LHCN-M2 (cell line): ENCODE measurements around the gene FTCD. TPM values are rescaled to one million over a fixed set of nuclear protein-coding genes. Genes with fewer than 3 reads are reported as not detected.
"Not testable (repeated sequence)": the region's sequence is repeated elsewhere in the genome, so short reads cannot be mapped to it uniquely, and the experiment has no call there.

Experiments used
- DNase-seq: peaks from one replicate; pipeline ENCODE4 v3.0.0-alpha.2; 2012; ENCODE audit warnings: low read depth
- total RNA-seq: library from RNA; depleted of rRNA; stranded (reverse); fragments of >200 nt; gene quantifications from 2 replicates; pipeline ENCODE4 v1.2.3, GENCODE V29; 2014

Gene FTCD
- total RNA-seq, 1 experiment from 2014 or later, result not detected

DNA sequence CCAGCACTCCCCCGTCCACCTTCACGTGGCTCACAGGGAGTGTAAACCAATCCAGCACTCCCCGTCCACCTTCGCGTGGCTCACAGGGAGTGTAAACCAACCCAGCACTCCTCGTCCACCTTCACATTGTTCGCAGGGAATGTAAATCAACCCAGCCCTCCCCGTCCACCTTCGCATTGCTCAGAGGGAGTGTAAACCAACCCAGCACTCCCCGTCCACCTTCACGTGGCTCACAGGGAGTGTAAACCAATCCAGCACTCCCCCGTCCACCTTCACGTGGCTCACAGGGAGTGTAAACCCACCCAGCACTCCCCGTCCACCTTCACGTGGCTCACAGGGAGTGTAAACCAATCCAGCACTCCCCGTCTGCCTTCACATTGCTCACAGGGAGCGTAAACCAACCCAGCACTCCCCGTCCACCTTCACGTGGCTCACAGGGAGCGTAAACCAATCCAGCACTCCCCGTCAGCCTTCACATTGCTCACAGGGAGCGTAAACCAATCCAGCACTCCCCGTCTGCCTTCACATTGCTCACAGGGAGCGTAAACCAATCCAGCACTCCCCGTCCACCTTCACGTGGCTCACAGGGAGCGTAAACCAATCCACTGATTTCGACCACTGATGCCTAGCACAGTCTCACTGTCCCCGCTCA, 14.9 kb downstream of the FTCD start:
- not testable (repeated sequence) for DNase-seq

DNA sequence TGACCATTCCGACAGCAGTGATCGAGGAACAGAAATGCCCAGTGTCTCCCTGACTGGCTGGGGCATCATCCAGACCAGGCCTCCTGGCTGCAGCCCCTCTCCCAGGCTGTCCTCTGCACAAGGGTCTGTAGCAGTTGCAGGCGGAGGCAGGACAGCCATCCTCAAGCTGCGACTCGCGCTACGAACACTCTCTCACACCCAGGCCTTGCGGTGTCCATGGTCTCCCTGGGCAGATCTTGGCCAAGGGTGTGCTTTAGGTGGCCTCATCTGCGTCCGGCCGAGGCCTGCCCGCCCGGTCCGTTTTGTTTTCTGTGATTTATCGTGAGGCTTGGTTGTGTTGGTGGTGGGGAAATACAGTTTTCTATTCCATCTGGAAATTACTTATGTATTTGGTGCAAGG, 15.7 kb downstream of the FTCD start:
- DNase-seq, result no peak

DNA sequence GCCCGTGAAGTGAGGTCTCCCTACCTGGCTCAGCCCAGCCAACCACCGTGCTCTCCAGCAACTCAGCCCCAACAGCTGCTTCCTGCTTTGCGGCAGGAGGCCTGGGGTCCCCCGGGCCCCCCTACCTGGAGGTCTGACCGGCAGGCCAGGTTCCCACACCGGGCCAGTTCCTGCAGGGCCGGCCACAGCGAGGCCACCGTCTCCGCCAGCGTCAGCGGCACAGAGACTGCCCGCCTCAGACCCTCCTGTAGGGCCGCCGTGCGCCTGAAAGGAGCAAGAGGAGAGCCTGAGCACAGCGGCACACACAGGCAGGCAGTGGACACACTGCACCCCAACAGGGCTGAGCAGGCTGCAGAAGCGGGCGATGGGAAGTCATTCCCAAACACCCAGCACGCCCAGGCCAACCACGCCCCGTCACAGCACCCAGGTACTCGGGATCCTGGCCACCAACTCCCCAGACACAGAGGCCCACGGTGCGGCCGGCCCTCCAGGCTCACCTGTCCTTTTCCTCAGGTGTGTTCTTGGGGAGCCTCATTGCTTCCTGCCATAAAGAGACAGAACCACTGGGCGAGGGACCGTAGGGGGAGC, 16.9 kb downstream of the FTCD start:
- no peak for DNase-seq

DNA sequence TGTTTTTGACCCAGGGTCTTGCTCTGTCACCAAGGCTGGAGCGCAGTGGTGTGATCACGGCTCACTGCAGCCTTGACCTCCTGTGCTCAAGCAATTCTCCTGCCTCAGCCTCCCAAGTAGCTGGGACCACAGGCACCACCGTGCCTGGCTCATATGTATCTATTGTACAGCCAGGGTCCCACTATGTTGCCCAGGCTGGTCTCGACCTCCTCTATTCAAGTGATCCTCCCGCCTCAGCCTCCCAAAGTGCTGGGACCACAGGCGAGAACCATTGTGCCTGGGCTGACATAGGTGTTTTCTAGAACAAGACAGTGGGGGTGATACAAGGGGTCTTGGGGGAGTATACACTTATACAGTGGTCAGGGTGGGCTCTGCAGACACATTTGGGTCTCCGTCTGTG, 17.5 kb downstream of the FTCD start:
- no peak for DNase-seq

DNA sequence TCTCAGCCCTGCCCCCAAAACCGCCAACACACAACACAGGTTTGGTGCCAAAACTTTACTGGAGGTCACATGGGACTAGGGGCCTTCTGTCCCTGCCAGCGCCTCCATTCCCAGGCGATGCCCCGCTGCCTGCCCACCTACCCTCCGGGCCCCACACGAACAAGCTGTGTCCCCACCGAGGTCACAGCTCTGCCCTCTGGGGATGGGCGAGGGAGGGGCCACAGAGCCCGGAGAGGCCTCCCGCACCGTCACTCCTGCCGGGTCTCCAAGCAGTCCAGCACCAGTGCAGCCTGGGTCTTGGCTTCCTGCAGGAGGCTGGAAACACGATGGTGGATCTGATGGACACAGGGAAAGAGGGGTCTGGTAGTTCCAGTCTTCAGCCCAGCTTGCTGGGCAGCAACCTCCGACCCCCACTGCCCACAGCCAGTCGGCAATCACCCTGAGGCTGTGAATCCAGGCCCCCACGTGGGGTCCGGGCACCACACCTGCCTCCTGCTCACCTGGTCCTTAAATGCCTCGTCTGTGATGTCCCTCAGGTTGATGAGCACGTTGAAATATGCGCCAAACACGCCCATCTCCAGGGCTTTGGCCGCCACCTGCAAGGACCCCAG, 18.5 kb downstream of the FTCD start:
- DNase-seq, result no peak

DNA sequence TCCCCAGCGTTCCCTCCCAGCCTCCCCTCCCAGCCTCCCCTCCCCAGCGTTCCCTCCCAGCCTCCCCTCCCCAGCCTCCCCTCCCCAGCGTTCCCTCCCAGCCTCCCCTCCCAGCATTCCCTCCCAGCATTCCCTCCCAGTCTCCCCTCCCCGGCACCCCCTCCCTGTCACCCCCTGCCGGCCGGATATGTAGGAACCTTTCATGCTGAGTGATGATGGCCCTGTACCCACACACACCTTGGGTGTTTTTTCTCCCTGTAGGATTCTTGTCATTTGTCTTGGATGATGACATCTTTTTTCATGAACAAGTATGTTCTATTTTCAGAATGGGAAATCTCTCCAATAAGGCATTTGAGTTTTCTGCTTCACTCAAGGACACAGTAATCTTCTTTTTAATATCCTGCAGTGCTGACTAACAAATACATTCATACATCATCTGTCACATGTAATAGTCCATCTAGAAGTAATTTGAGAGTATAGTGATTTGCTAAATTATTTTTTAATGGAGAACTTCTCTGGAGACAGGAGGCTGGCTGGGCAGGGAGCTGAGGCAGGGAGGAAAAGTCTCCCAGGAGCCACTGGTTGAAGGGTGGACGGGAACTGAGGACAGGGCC, 19.5 kb downstream of the FTCD start:
- no peak for DNase-seq

DNA sequence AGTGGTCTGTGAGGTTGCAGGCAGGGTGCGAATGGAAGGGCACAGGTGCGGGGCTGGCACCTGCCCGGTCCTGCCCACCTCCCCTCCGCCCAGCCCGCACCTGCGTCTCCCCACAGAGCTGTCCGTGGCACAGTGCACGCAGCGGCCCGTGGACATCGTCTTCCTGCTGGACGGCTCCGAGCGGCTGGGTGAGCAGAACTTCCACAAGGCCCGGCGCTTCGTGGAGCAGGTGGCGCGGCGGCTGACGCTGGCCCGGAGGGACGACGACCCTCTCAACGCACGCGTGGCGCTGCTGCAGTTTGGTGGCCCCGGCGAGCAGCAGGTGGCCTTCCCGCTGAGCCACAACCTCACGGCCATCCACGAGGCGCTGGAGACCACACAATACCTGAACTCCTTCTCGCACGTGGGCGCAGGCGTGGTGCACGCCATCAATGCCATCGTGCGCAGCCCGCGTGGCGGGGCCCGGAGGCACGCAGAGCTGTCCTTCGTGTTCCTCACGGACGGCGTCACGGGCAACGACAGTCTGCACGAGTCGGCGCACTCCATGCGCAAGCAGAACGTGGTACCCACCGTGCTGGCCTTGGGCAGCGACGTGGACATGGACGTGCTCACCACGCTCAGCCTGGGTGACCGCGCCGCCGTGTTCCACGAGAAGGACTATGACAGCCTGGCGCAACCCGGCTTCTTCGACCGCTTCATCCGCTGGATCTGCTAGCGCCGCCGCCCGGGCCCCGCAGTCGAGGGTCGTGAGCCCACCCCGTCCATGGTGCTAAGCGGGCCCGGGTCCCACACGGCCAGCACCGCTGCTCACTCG, 23.3 kb downstream of the FTCD start:
- no peak for DNase-seq

GRCh38 chr21:46131588-46131837, 23.9 kb downstream of the FTCD start:
- DNase-seq, result no peak

DNA sequence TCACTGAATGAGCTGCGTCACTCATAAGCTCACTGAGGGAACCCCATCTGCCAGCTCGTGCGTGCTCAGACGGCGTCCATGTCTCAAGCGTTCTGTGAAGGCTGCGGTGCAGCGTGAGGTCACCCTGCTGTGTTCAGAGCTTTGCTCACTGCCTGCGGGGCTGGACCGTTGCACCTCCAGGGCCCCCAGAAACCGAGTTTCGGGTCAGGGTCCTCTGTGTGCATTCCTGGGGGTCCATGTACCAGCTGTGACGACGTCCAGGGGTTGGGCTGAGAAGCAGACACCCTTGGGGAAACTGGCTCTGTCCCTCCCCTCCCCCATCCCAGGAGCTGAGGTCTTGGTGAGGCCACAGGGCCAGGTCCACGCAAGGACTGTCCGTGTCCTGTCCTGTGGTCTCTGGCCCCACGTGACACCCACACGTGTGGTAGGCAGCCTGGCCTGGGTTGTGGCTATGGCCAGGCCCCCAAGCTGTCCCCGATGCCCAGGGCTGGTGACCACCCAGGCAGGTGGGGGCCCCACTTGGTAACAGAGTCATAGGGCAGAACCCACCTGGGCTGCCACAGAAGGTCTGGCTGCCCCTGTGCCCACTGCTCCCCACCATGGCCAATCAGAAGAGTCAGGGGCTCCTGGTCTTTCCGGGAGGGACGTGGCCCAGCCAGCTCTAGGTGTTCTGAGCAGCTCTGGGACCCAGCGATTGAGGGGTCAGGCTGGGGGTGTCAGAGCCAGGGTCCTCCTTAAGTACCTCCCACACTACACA, 24.4 kb downstream of the FTCD start:
- no peak for DNase-seq

DNA sequence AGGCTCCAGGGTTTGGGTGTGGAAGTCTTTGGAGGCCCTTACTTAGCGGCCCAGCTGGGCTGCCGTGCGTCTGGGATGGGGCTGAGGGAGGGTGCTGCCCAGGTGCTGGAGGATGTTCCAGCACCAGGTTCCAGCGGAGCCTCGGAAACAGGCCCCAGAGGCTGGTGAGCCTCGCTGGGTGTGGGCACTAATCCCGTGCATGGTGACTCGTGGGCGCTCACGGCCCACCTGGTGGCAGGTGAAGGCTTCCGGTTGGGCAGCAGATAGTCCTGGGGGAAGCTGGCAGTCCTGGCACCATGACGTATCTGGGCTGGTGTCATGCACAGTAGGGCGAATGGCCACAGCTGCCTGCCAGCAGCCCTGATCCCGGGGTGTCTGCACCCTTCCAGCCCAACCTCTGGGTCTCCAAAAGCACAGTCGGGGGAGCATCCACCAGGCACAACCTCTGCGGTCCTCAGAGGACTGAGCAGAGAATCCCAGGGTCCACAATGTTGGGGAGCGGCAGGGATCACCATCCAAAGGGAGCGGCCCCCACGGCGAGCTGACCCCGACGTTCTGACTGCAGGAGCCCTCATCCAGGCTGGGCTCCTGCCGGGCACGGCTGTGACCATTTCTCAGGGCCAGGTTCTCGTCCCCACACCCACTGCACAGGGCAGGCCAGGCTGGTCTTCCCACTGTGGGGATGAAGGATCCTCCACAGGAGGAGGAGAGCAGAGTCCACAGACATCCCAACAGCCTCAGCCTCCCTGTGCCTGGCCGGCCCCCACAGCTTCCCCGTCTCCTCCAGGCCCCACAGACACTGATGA, 25.3 kb downstream of the FTCD start:
- DNase-seq, result no peak

- DNase-seq, result no peak
Observed at GRCh38 chr21:46128933-46129571, 26.3 kb downstream of the FTCD start.

DNA sequence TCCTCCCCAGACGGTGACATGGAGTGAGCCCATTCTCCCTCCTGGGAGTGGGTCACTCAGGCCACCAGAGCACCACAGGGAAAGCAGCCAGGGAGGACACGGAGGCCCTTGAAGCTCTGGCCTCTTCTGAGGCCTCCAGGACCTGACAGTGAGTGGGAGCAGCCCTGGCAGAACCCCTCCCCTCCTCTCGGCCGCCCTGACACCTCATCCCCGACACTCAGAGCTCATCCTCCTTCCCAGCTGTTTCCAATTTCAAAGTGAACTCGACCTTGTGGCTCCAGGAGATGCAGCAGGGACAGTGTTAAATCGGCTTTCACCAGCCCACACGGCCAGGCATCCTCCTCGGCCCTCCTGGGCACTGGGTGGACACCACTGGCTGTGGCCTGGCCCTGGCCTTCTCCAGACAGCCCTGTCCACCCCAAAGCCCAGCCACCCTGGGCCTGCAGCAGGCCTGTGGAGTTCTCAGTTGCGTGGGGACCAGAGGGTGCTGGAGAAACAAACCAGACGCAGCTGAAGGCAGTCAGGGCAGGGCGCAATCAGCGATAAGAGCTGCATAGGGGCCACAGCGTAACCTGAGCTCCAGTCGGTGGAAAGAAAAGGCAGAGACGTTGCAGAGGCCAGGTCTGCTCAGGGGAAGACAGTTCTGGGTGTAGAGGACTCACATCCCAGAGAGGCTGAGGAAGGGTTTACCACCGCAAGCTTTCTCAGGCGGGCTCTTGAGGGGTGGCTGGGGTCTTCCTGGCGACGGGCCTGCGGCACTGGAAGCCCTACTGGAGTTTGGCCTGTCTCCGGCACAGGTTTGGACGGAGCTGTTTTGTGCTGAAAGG, 27.1 kb downstream of the FTCD start:
- no peak for DNase-seq

DNA sequence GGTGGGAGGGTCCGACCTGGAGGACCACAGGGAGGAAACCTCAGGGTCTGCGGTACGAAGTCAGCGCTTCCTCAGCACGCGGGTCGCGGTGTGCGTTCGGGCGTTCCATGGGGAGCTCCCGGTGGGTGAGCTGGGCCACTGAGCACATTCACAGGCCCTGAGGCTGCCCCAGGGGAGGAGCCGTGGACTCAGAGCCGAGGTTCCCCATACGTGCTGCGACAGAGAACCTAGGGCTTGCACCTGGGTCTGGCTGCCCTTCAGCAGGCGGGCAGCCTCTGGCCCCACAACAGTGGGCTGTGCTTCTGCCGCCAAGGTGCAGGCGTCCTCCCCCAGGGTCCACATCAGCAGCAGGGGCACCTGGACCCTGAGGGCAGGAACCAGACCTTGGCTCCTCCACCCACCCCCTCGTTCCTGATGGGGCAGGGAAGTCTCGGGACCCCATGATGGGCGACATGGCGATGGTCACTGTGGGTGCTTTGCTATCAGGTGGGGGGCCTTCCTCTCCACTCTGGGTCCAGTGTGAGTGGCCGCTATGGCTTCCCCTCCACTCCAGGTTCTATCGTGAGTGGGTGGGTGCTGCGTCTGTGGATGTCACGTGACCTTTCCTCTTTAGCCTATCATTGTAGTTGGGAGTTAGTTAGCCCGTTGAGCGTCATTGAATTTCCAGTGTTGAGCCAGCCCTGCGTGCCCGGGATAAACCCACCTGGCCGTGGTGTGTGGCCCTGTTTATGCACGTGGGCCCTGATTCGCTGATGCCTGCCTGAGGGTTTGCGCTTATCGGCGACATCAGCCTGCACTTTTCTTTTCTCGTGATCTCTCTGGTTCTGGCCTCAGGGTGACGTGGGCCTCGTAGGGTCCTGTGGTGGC, 27.9 kb downstream of the FTCD start:
- DNase-seq, result no peak

DNA sequence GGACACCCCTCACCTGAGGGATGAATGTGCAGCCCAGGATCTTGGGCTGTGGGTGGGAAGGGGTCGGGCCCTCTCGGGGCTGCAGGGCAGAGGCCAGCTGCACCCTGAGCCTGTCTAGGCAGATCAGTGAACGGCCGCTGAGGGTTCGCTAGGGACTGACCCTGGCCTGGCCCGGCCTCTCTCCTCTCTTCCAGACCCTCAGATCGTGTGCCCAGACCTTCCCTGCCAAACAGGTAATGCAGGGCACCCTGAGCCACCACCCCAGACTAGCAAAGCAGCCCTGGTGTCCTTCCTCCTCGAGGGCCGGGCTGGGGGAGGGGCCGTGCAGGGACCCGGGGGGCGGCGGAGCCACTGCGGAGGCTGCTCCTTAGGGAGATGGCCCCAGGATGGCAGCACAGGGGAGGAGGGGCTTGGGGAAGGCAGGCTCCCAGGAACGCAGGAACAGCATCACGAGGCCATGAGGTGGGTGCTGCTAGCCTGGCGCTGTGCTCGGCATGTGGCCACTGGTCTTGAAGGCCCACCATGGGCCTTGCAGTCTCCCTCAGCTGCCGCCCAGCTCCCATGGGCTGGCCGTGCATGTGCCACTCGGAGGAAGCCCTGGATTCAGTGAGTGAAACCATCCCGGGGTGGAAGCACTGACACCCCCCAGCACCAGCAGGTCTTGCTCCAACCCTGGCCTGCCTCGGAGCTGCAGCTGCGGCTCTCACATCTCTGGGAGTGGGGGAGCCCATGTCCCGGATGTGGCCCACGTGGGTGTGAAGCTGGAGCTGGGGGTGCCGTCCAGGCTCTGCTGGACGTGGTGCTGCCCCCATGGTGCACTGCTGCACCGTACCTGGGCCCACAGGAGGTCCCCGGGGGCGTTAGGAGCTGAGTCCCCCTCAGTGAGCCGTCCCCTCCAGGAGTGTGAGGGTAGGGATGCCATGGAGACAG, 28.8 kb downstream of the FTCD start:
- no peak for DNase-seq

- no peak for DNase-seq
Observed at GRCh38 chr21:46125846-46126301, 29.5 kb downstream of the FTCD start.

GRCh38 chr21:46124926-46125845, 30.2 kb downstream of the FTCD start:
- DNase-seq, result no peak
